Stimulated activated naive CD4-positive, alpha-beta T cell treated with Interleukin-2 at 50 U/mL for 16 hours (primary cell): ENCODE measurements around the gene HORMAD2.

ENCODE experiments used
- DNase-seq: peaks from one replicate; lab custom pipeline; 2025; lab: John Stamatoyannopoulos, UW

HORMAD2 gene

GRCh38 chr22:30105483-30105882 lies 25.2 kb downstream of the HORMAD2 start:
- no peak for DNase-seq

- DNase-seq: no peak
These were observed 33.2 kb downstream of the HORMAD2 start for GRCh38 chr22:30113494-30113893.

DNA sequence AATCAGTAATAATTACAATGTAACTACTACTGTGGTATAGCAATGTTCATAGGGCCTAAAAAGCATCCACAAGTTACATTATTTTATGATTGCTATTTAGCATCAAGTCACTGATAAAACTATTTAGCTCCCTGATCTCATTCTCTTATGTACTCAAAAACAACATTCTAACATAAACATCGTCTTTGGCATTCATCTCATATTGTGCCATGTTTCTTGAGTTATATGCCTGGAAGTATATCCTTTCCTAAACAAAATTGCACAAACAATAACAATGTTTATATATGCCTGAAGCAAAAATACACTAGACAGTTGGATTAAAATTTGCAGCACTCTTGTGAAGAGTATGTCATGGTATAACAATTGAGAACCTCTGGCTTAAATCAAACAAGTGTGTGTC lies 34.1 kb downstream of the HORMAD2 start:
- no peak for DNase-seq

DNA sequence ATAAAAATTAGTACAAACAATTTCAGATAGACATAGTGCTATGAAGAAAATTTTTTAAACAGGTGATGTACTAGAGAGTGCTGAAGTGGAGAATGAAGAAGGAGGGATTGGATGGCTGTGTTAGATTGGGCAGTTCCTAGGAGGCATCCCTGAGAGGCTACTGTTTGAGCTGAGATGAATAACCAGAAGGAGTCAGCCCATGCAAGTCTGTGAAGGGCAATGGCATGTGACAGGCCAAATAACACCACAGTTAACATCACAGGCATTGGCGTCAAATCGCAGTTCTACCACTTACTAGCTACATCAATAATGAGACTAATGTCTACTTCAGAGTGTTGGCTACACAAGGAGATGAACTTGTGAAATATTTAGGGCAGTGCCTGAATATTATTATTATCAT lies 35.4 kb downstream of the HORMAD2 start:
- no peak for DNase-seq

DNA sequence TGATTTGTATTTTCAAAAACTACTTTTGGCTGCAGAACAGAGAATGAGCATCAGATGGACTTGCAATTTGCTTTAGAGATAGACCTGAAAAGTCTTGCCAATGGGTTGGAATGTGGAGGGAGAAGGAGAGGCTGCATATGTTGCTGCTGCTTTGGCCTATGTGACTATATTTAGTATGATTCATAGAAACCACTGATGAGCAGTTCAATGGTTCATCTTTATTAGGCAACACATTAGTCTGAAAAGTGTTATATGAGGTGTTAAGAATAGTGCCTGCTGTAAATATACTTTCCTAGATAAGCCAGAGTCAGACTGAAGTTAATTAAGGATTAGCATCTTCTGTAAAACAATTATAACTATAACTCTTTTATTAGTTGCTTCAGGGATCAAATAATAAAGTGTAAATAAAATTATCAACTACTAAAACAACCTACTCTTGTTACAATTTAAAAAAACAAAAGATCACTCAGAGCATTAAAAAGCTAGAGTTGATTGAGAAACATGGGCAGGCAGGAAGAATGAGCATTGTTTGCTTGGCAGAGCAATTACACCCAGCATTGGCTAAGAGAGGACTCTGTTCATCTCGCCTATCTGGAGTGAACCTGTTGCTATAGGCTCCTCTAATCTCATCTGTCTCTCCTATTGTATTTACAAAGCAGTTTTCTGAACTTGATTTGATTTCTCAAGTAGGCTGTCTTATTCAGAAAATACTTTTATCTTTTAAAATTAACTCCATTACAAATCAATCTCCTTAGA lies 36.3 kb downstream of the HORMAD2 start:
- no peak for DNase-seq

DNA sequence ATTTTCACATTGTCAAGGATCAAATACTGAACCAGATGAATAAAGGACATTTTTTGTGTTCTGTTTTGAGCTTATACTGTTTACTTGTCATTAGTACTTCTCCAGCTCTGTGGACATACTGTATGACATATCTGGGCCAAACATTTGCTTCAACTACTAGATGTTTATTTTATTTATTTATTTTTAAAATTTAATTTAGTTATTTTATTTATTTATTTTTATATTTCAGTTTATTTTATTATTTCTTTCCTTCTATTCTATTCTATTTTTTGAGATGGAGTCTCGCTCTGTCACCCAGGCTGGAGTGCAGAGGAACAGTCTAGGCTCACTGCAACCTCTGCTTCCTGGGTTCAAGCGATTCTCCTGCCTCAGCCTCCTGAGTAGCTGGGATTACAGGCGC lies 37.0 kb downstream of the HORMAD2 start:
- no peak for DNase-seq

DNA sequence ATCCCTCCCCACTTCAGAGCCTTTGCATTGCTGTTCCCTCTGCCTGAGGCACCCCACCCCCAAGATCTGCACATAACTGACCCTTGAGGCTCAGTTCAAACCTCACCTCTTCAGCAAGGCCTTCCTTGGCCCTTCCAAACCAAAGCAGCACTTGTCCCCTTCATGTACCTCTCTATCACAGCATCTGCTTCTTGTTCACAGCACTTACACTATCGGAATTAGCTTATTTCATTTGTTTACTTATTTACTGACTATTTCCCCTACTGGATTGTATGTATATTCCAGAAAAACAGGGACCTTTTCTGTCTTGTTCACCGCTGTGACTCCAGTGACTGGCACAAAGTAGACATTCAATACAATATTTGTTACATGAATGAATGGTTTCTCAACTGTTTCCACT lies 38.0 kb downstream of the HORMAD2 start:
- no peak for DNase-seq

- DNase-seq: no peak
These were observed 41.7 kb downstream of the HORMAD2 start for GRCh38 chr22:30121960-30122359.

DNA sequence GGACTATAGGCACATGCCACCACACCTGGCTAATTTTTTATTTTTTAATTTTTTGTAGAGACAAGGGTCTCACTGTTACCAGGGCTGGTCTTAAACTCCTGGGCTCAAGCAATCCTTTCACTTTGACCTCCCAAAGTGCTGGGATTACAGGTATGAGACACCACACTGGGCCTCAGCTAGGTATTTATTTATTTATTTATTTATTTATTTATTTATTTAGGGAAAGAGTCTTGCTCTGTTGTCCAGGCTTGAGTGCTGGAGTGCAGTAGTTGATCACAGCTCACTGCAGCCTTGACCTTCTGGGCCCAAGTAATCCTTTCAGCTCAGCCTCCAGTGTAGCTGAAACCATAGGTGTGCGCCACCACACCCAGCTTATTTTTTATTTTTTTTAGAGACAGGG lies 43.2 kb downstream of the HORMAD2 start:
- DNase-seq: no peak

- DNase-seq: no peak
These were observed 47.5 kb downstream of the HORMAD2 start for GRCh38 chr22:30127749-30128166.

DNA sequence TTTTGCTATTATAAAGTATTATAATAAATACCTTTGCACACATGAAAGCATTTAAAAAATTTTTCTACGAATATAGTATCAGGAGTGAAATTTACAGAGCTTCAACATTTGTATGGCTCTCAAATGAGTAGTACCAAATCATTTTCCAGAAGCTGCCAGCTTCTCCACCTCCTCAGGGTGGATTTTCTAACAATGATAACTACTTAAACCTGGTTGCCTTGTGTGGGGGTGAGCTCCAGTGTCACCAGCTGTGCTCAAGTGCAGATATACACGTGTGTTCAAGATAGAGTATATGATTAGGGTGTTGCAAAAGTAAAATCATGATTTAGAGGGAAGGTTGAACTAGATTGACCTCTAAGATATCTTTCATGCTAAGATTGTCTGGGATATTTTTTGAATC lies 48.2 kb downstream of the HORMAD2 start:
- DNase-seq: no peak

GRCh38 chr22:30129636-30130035 lies 49.4 kb downstream of the HORMAD2 start:
- no peak for DNase-seq

DNA sequence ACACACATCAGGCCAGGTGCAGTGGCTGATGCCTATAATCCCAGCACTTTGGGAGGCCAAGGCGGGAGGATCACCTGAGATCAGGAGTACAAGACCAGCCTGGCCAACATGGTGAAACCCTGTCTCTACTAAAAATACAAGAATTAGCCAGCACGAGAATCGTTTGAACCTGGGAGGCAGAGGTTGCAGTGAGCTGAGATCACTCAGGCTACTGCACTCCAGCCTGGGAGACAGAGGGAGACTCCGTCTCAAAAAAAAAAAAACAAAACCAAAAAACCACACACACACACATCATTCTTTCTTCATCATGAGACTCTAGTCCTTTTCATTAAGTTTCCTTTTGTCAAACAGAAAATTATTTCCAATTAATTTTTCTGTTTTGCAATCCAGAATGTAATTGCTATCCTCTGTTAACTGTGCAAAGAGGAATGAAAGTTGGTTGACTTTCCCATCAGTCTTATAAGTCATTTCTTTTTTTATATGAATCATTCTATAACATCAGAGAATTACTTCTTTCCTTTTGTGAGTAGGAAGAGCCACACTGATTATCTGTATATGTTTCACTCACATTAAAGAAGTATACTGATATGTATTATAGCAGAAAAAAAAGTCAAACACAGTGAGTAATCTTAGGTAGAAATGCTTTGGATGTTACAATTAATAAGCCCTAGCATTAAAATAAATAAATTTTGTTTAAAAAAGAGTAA lies 52.2 kb downstream of the HORMAD2 start:
- no peak for DNase-seq

DNA sequence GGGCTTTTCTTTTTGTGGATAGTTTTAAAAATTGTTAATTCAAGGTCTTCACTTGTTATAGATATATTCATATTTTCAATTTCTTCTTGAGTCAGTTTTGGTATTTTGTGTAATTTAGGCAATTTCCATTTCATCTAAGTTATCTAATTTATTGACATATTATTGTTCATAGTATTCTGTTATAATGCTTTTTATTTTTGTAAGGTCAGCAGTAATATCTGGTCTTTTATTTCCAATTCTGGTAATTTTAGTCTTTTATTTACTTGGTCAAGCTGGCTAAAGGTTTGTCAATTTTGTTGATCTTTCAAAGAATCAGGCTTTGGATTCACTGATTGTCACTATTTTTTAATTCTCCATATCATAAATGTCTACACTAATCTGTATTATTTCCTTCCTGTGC lies 60.1 kb downstream of the HORMAD2 start:
- DNase-seq: no peak

GRCh38 chr22:30143265-30143664 lies 63.0 kb downstream of the HORMAD2 start:
- DNase-seq: no peak

DNA sequence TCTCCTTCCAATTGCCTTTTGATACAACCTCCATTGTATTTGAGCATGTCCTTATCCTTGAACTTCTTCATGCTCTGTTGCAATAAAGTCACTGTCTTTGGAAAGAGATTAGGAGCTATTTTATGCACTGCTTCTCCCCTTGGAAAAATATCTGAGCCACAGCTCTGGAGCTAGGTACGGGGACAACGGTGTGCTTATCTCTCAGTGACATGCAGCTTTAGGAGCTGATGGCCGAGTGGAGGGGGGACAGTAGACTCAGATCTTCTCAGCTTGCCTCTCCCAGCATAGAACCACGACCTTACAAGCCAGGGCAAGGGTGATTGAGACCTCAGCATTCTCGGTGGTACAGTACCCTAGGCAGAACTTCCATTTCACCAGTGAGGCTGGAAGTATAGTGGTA lies 64.1 kb downstream of the HORMAD2 start:
- DNase-seq: no peak

DNA sequence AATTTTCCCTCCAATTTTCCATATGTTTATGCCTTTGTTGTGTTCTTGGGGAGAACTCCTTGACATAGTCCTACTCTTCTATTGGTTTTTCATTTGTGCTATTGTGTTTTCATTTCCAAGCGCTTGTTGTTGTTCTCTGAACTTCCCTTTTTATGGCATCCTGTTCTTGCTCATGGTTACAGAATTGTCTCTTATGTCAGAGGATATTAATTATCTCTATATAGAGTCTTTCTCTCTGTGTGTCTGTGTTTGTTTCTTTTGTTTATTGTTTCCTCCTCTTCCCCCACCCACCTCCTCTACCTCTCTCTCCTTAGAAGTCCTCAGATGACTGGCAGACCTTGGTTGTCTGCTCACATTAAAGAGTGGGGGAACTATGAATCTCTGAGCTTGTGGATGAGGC lies 69.9 kb downstream of the HORMAD2 start:
- DNase-seq: no peak

DNA sequence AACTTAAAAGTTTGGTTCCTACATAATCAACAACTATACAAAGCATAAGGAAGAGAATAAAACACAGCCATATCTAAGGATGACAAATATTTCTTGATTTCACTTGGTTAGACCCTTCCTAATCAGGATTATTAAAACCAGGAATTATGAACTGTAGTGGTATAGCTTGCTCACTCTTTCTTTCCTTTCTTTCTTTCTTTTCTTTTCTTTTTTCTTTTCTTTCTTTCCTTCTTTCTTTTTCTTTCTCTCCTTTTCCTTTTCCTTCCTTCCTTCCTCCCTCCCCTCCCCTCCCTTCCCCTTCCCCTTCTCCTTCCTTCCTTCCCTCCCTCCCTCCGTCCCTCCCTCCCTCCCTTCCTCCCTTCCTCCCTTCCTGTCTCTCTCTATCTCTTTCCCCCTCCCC lies 78.0 kb downstream of the HORMAD2 start:
- no peak for DNase-seq

GRCh38 chr22:30158744-30159500 lies 78.7 kb downstream of the HORMAD2 start:
- no peak for DNase-seq

GRCh38 chr22:30159561-30160353 lies 79.5 kb downstream of the HORMAD2 start:
- no peak for DNase-seq

DNA sequence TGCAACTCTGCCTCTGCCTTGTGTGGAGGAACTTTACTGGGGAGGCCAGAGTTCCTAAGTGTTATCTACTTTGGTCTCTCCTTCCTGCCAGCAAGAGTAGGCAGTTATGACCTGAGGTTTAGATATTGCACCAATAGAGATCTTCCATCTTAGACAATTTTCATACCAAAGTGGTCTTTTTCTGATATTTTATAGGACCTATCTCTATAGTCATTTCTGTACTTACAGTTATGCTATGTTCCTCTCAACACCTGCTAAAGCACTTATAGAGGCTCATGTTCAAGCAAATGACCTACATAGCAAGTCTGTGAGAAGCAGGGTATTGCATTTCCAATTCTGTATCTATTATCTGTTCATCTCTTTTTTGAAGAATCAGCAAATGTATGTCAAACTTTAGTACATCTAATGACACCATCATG lies 80.8 kb downstream of the HORMAD2 start:
- DNase-seq: no peak

DNA sequence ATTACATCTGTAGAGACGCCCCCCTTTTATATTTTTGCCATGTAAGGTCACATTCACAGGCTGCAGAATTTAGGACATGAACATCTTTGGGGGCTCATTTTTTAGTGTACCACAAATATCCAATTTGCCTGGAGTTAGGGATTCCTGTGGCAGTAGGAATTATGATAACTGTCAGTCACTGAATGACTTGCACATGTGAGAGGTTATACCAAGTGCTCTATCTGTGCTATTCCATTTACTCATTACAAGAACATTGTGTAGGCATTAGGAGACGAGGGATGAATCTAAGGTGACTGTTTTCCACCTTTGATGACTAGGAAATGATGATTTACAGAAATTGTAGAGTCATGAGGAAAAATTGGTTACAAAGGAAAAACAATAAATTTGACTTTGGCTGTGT lies 87.0 kb downstream of the HORMAD2 start:
- DNase-seq: no peak
